K562 (cell line): ENCODE measurements around the gene RER1. TPM values are rescaled to one million over a fixed set of nuclear protein-coding genes. Genes with fewer than 3 reads are reported as not detected.
A peak's percentile ranks its signal among the peaks of the same experiment; 100 is the strongest.

Experiments
- BRF1 ChIP-seq: IDR thresholded peaks from 3 replicates; pipeline ENCODE4 v1.6.1; 2011; ENCODE audit warnings: borderline replicate concordance, mild to moderate bottlenecking; ENCODE audit not compliant: insufficient read length; ENCODE audit errors: extremely low read depth
- E2F3 ChIP-seq: fragments of 250-450 bp; sonication (Bioruptor Pico); IDR thresholded peaks from 2 replicates; pipeline ENCODE4 v1.4.0; 2020; ENCODE audit warnings: mild to moderate bottlenecking
- FOXJ2 ChIP-seq: fragments of 200-800 bp; sonication (Bioruptor generic); IDR thresholded peaks from 2 replicates; pipeline ENCODE4 v1.6.1; 2016; ENCODE audit warnings: missing genetic modification characterization, missing compliant biosample characterization
- JUN ChIP-seq, 2 experiments: sonication (generic) in 1 of 2; formaldehyde crosslinking in 1 of 2; IDR thresholded peaks; 2 replicates each; pipeline versions ENCODE4 v1.6.1 to v1.8.0; 2012 to 2022; ENCODE audit warnings: borderline replicate concordance in 2 of 2, mild to moderate bottlenecking in 2 of 2, improper control_type of control experiment in 1 of 2, low read depth in 1 of 2, low read length in 1 of 2, missing genetic modification reagents in 1 of 2
- MTF1 ChIP-seq: fragments of 250-450 bp; sonication (Bioruptor Pico); IDR thresholded peaks from 2 replicates; pipeline ENCODE4 v1.9.0; 2021; ENCODE audit warnings: moderate library complexity, mild to moderate bottlenecking, inconsistent platforms, borderline replicate concordance
- MYBL2 ChIP-seq, 2 experiments: fragments of 450-650 bp in 1 of 2; sonication (generic) in 1 of 2; formaldehyde crosslinking in 1 of 2; IDR thresholded peaks; 2 replicates each; pipeline versions ENCODE4 v1.6.1 to v1.8.1; 2017 to 2022; ENCODE audit warnings: borderline replicate concordance in 1 of 2, inconsistent platforms in 1 of 2, low read depth in 1 of 2, mild to moderate bottlenecking in 1 of 2, missing genetic modification reagents in 1 of 2, moderate library complexity in 1 of 2
- NELFE ChIP-seq: IDR thresholded peaks from 2 replicates; pipeline ENCODE4 v1.6.1; 2011; ENCODE audit warnings: mild to moderate bottlenecking; ENCODE audit not compliant: insufficient read depth, insufficient read length
- RB1 ChIP-seq: fragments of 450-650 bp; IDR thresholded peaks from 2 replicates; pipeline ENCODE4 v1.6.1; 2017; ENCODE audit warnings: low read depth, mild to moderate bottlenecking
- ZKSCAN8 ChIP-seq: fragments of 200-800 bp; sonication (Bioruptor generic); IDR thresholded peaks from 2 replicates; pipeline ENCODE4 v1.6.1; 2016; ENCODE audit warnings: missing genetic modification characterization, missing compliant biosample characterization
- ZNF444 ChIP-seq: fragments of 250-450 bp; sonication (Bioruptor Pico); IDR thresholded peaks from 2 replicates; pipeline ENCODE4 v1.4.0; 2020; ENCODE audit warnings: mild to moderate bottlenecking, moderate library complexity
- ZNF830 ChIP-seq: fragments of 250-450 bp; sonication (Bioruptor Pico); IDR thresholded peaks from 2 replicates; pipeline ENCODE4 v1.5.0; 2021; ENCODE audit warnings: mild to moderate bottlenecking
- polyA plus RNA-seq, 8 experiments: library from polyadenylated mRNA; depleted of rRNA in 4 of 8; stranded (reverse) in 5 of 8; unstranded in 3 of 8; fragments of >200 nt; fragmentation: Nextera tagmentation in 2 of 8; fragmentation: Illumina TruSeq in 1 of 8; extraction: Ambion mirVana in 2 of 8; extraction: Trizol in 1 of 8; gene quantifications; 2 replicates each; pipeline versions ENCODE4 v1.2.1 to v1.2.3, GENCODE V29; 2011 to 2014; ENCODE audit warnings: inconsistent platforms in 1 of 8, missing spikeins in 1 of 8
- total RNA-seq, 7 experiments: library from RNA; depleted of rRNA in 6 of 7; stranded (reverse); fragments of >200 nt in 6 of 7; fragmentation: Illumina TruSeq in 2 of 7; extraction: Trizol in 2 of 7; gene quantifications; 2 replicates each; pipeline versions ENCODE4 v1.2.1 to v1.2.3, GENCODE V29; 2011 to 2021; ENCODE audit warnings: low replicate concordance in 1 of 7

The RER1 gene
- total and polyA plus RNA-seq, 9 of the 15 experiments (the other 6 are each of a cell fraction or from before 2014, with no cell fraction given): 19.6 to 354 (median 183) TPM

- peak; percentile 97 for TF ChIP-seq RB1
- no peak for TF ChIP-seq NELFE
- TF ChIP-seq JUN (IDR thresholded peaks at IDR 0.05; ENCODE audit: borderline replicate concordance, low read depth, low read length): peak; percentile 19; the same call in 1 of the 2 replicates
- TF ChIP-seq JUN (CRISPR knock-in tag; IDR thresholded peaks at IDR 0.05; ENCODE audit: borderline replicate concordance): 0 out of 2 replicates have a peak, but pooled peaks have one; percentile 50
- TF ChIP-seq FOXJ2: 0 out of 2 replicates have a peak, but pooled peaks have one; percentile 63
- TF ChIP-seq ZNF830 (CRISPR knock-in tag): no peak
- TF ChIP-seq BRF1: no peak
- peak; percentile 94 for TF ChIP-seq E2F3 (CRISPR knock-in tag)
- TF ChIP-seq MTF1: no peak
- no peak for TF ChIP-seq ZKSCAN8 (CRISPR knock-in tag)
- no peak for TF ChIP-seq MYBL2 (IDR thresholded peaks at IDR 0.05; ENCODE audit: low read depth)
- TF ChIP-seq MYBL2 (CRISPR knock-in tag; IDR thresholded peaks at IDR 0.05; ENCODE audit: borderline replicate concordance): no peak
- no peak for TF ChIP-seq ZNF444 (CRISPR knock-in tag)
Observed at GRCh38 chr1:2391041-2391930, at the start of gene RER1, which contains the start of gene MORN1 (continued).
